Measurements from ENCODE around the gene COL12A1. TPM values are rescaled to one million over a fixed set of nuclear protein-coding genes. Genes with fewer than 3 reads are reported as not detected.
A peak's percentile ranks its signal among the peaks of the same experiment; 100 is the strongest.

The COL12A1 gene
- total and polyA plus RNA-seq, 2 of the 13 experiments (the other 11 are each of a cell fraction or from before 2014, with no cell fraction given) = 0.02 TPM; not detected in 1

GRCh38 chr6:75243333-75244062, 37.6 kb upstream of the COL12A1 start, which contains the start of gene COX7A2 (continued):
- TF ChIP-seq ZNF609 (CRISPR knock-in tag; IDR thresholded peaks at IDR 0.05; ENCODE audit: borderline replicate concordance) (no peak; the same call in 1 of the 2 replicates), TGIF2 (CRISPR knock-in tag; IDR thresholded peaks at IDR 0.05) (peak; percentile 75), TRIM24 (CRISPR knock-in tag; IDR thresholded peaks at IDR 0.05) (no peak), ZNF883 (CRISPR knock-in tag; IDR thresholded peaks at IDR 0.05; ENCODE audit: not compliant biosample characterization) (peak; percentile 34), ZSCAN31 (CRISPR knock-in tag; IDR thresholded peaks at IDR 0.05; ENCODE audit: low read depth) (peak; percentile 69; the same call in 1 of the 2 replicates), ZNF691 (CRISPR knock-in tag; IDR thresholded peaks at IDR 0.05; ENCODE audit: borderline replicate concordance, low read depth) (peak; percentile 35; the same call in 1 of the 2 replicates), ZFP41 (CRISPR knock-in tag; IDR thresholded peaks at IDR 0.05; ENCODE audit: borderline replicate concordance) (no peak), FOXO4 (CRISPR knock-in tag; conservative IDR thresholded peaks at IDR 0.05) (no peak), XRCC5 (optimal IDR thresholded peaks at IDR 0.05; ENCODE audit: low read length) (peak; percentile 91)
